Measurements from ENCODE around the gene NFIC.
A peak's percentile ranks its signal among the peaks of the same experiment; 100 is the strongest.

The NFIC gene

DNA sequence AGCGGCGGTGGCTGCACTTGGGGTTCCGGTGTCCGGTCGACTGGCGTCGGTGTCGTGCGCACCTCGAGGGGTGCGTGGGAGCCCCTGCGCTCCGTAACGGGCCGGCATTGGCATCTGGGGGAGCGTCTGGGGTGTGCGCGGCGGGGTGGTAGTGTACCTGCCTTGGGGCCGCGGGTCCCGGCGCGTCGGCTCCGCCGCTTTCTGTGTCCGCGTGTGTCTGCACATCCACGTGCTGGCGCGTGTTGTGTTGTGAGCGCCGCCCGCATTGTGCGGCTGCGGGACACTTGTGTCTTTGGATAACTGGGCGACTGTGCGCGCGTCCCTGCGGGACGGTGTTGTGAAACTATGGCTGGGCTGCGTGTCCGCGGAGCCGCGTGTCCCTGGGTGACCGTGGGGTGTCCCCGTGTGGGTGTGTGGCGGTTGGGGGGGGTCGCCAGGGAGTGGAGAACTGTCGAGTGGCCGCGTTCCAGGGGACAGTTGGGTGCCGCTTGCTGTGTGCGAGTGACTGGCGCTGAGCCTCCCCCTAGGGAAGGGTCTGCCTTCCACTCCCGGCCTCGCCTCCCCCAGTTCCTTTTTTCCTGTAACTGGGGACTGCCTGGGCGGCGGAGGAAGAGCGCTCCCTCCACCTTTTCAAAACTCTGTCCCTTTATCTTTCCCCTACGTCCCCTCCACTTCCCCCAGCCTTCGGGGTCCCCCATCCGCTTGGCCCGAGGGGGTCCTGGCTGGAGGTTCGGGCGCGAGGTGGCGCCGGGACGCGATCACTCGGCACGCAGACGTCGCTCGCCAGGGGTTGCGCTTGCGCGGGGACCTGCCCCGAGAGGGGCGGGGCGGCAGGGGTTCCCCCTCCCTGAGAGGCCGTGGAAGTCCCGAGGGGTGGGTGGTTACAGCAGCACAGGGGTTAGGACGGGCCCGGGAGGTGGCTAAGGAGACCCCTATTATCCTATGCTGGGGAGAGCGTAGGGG lies 5.7 kb upstream of the NFIC start:
- DNase-seq (ENCODE audit: low read depth), result no peak
- peak overlapping the region; percentile 56 for H3K4me3 ChIP-seq (ENCODE audit: low read depth, low read length)
- TF ChIP-seq, protein P1, sequence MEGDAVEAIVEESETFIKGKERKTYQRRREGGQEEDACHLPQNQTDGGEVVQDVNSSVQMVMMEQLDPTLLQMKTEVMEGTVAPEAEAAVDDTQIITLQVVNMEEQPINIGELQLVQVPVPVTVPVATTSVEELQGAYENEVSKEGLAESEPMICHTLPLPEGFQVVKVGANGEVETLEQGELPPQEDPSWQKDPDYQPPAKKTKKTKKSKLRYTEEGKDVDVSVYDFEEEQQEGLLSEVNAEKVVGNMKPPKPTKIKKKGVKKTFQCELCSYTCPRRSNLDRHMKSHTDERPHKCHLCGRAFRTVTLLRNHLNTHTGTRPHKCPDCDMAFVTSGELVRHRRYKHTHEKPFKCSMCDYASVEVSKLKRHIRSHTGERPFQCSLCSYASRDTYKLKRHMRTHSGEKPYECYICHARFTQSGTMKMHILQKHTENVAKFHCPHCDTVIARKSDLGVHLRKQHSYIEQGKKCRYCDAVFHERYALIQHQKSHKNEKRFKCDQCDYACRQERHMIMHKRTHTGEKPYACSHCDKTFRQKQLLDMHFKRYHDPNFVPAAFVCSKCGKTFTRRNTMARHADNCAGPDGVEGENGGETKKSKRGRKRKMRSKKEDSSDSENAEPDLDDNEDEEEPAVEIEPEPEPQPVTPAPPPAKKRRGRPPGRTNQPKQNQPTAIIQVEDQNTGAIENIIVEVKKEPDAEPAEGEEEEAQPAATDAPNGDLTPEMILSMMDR (IDR thresholded peaks at IDR 0.05; ENCODE audit: low read depth, low read length, missing control alignments), result no peak

DNA sequence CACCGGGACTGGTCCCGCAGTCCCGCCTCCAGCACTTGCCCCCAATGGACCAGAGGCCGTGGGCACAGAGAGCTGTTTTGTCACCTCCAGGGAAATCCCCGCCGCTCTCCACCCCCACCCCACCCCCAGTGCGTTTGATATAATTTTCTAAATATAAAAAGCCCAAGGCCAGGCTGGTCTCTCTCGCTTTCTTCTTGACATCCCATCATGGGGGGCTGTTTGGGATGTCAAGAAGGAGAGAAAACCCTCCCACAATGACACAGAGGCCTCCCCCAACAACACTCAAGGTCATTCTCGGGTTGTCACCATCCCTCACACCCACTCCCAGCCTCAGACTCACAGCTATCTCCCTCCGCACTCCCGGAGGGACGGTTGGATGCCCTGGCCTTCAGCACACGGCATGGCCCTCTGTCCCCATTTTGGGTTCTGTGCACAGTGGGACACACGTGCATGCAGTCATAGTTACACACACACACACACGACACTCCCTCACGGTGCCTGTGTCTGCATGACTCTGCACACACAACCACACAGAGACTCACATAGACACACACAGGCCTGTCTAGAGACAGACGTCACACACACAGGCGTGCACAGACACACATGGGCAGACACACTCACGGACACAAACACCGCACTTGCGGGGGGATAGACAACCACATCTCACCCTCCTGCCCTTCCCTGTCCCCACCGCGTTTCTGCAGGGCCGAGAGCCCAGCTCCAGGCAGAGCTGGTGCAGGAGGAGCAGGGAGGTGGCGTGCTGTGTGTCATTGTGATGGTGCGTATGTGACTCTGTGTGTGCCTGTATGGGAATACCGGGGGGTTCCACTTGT lies 4.8 kb upstream of the NFIC start:
- TF ChIP-seq, protein P1 (IDR thresholded peaks at IDR 0.05; ENCODE audit: low read depth, low read length, missing control alignments), result no peak
- DNase-seq (ENCODE audit: low read depth), result no peak
- peak overlapping the region; percentile 56 for H3K4me3 ChIP-seq (ENCODE audit: low read depth, low read length)

DNA sequence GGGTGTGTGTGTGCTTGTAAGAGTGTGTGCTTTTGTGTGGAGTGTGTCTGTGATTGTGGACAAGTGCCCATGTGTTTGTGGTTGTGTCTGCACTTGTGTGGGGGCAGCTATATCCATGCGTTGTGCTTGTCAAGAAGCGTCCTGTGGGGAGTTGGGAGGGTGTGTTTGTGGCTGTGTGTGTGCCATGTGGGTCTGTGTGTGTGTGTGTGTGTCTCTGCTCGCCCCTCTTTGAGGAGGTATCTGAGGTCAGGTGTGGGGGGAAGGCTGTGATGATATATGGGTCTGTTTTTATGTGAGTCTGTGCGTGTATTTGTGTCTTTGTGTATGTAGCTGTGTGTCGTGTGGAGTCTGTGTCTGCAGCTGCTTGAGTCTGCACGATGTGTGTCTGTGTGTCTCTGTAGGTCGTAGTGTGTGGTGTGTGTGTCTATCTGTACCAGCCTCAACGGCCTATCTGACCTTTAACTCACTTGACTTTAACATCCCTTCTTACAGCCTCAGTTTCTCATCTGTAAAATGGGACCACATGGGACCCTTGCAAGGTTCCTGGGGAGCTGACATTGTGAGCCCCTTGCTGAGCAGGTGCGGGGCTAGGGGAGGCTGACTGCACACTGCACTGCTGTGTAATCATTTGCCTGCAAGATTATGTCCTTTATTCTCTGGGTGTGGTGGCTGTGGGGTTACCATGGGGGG lies 4.0 kb upstream of the NFIC start:
- H3K4me3 ChIP-seq (ENCODE audit: low read depth, low read length), result no peak overlapping the region

DNA sequence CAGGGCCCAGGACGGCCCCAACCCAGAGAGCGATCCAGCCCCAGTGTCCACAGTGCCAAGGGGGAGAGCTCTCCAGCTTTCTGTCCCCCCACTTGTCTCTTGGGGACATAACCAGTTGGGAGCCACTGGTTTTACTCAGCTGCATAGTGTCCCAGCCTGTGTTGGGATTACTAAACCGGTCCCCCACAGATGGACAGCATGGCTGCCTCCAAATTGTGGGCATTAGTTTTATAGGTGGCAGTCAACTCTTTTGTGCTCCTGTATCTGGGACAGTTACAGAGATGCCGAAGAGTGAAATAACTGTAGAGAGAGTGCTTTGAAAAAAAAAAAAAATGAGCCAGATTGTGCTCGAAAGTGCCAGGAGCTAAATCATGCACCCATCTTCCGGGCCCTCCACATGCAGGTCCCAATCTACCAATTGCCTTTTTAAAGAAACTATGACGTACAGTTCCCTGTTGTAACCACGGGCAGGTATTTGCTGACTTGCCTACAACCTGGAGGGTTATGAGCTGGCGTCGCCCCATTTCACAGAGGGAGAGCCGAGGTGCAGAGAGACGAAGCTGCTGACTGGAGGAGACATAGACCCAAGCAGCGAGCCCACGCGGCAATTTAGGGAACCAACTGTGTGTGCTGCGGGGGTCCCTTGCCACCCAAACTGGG lies 2.4 kb upstream of the NFIC start:
- TF ChIP-seq, protein P1 (IDR thresholded peaks at IDR 0.05; ENCODE audit: low read depth, low read length, missing control alignments), result no peak
- DNase-seq (ENCODE audit: low read depth), result no peak
- H3K4me3 ChIP-seq (ENCODE audit: low read depth, low read length), result no peak overlapping the region

More for the DNA sequence above, 4.0 kb upstream of the NFIC start:
- TF ChIP-seq, protein P1 (IDR thresholded peaks at IDR 0.05; ENCODE audit: low read depth, low read length, missing control alignments), result no peak
- DNase-seq (ENCODE audit: low read depth), result no peak

DNA sequence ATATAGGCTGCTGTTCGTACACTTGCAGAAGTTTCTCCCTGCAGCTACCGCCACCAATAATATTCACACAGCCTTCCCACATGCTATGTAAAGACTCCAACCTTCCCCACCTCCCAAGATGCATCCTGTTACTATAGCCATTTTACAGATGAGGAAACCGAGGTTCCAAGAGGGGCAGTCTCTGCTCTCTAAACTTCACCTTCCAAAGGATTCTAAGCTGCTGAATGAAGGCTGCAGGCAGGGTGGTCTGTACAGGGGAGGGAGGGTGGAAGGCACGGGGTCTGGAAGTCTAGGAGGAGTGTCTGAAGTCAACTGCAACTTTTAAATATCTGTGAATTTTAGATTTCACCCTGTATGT lies 1.9 kb upstream of the NFIC start:
- no peak overlapping the region for H3K4me3 ChIP-seq (ENCODE audit: low read depth, low read length)
- no peak for DNase-seq (ENCODE audit: low read depth)
- TF ChIP-seq, protein P1 (IDR thresholded peaks at IDR 0.05; ENCODE audit: low read depth, low read length, missing control alignments), result no peak
